HepG2 (cell line): ENCODE measurements around the gene CNOT10. TPM values are rescaled to one million over a fixed set of nuclear protein-coding genes. Genes with fewer than 3 reads are reported as not detected.

Source experiments
- ATF7 ChIP-seq, 2 experiments: fragments of 450-650 bp in 1 of 2; sonication (generic) in 1 of 2; formaldehyde crosslinking in 1 of 2; IDR thresholded peaks; 2 replicates each; pipeline versions ENCODE4 v1.4.0 to v1.6.1; 2016 to 2020; ENCODE audit warnings: antibody characterized with exemption in 1 of 2, mild to moderate bottlenecking in 1 of 2, missing genetic modification reagents in 1 of 2
- BRCA1 ChIP-seq: sonication (generic); formaldehyde crosslinking; IDR thresholded peaks from 2 replicates; pipeline ENCODE4 v1.4.0; 2020; ENCODE audit warnings: missing genetic modification reagents
- HOXD1 ChIP-seq: sonication (generic); formaldehyde crosslinking; IDR thresholded peaks from 2 replicates; pipeline ENCODE4 v1.5.0; 2020; ENCODE audit warnings: missing genetic modification reagents
- MYC ChIP-seq: sonication (generic); formaldehyde crosslinking; IDR thresholded peaks from 2 replicates; pipeline ENCODE4 v1.9.0; 2021; ENCODE audit warnings: missing genetic modification reagents, borderline replicate concordance
- MZF1 ChIP-seq: sonication (generic); formaldehyde crosslinking; IDR thresholded peaks from 2 replicates; pipeline ENCODE4 v1.8.1; 2023; ENCODE audit warnings: mild to moderate bottlenecking, missing genetic modification reagents, borderline replicate concordance
- ONECUT2 ChIP-seq: sonication (generic); formaldehyde crosslinking; IDR thresholded peaks from 2 replicates; pipeline ENCODE4 v1.4.0; 2020; ENCODE audit warnings: missing genetic modification reagents
- RBFOX2 ChIP-seq: fragments of 200-400 bp; formaldehyde crosslinking; IDR thresholded peaks from 2 replicates; pipeline ENCODE4 v1.6.1; 2017; ENCODE audit warnings: low read depth, mild to moderate bottlenecking, low read length
- REPIN1 ChIP-seq: sonication (generic); formaldehyde crosslinking; IDR thresholded peaks from 2 replicates; pipeline ENCODE4 v1.8.0; 2022; ENCODE audit warnings: missing genetic modification reagents, low read depth, mild to moderate bottlenecking, borderline replicate concordance
- SETDB1 ChIP-seq: sonication (generic); formaldehyde crosslinking; IDR thresholded peaks from 2 replicates; pipeline ENCODE4 v1.5.1; 2020; ENCODE audit warnings: missing genetic modification reagents, mild to moderate bottlenecking, borderline replicate concordance
- TBP ChIP-seq: sonication (generic); formaldehyde crosslinking; IDR thresholded peaks from 2 replicates; pipeline ENCODE4 v1.5.0; 2020; ENCODE audit warnings: missing genetic modification reagents
- TMF1 ChIP-seq: sonication (generic); formaldehyde crosslinking; IDR thresholded peaks from 2 replicates; pipeline ENCODE4 v1.8.1; 2022; ENCODE audit warnings: low read depth, missing genetic modification reagents
- ZFP37 ChIP-seq: sonication (generic); formaldehyde crosslinking; IDR thresholded peaks from 2 replicates; pipeline ENCODE4 v1.4.0; 2020; ENCODE audit warnings: missing genetic modification reagents, borderline replicate concordance
- ZNF354B ChIP-seq: sonication (generic); formaldehyde crosslinking; IDR thresholded peaks from 2 replicates; pipeline ENCODE4 v1.8.0; 2022; ENCODE audit warnings: mild to moderate bottlenecking, missing genetic modification reagents
- ZNF543 ChIP-seq: sonication (generic); formaldehyde crosslinking; IDR thresholded peaks from 2 replicates; pipeline ENCODE4 v1.4.0; 2020; ENCODE audit warnings: mild to moderate bottlenecking, missing genetic modification reagents
- ZNF550 ChIP-seq: sonication (generic); formaldehyde crosslinking; IDR thresholded peaks from 2 replicates; pipeline ENCODE4 v1.4.0; 2020; ENCODE audit warnings: mild to moderate bottlenecking, missing genetic modification reagents, borderline replicate concordance
- polyA plus RNA-seq, 8 experiments: library from polyadenylated mRNA; depleted of rRNA in 3 of 8; stranded (reverse) in 7 of 8; unstranded in 1 of 8; fragments of >200 nt; fragmentation: Illumina TruSeq in 4 of 8; extraction: Trizol in 4 of 8; gene quantifications; 2 replicates each; pipeline versions ENCODE4 v1.2.1 to v1.2.3, GENCODE V29; 2011 to 2016; ENCODE audit warnings: low read depth in 4 of 8, missing spikeins in 1 of 8, mixed read lengths in 1 of 8; ENCODE audit not compliant: insufficient read depth in 1 of 8
- total RNA-seq, 5 experiments: library from RNA; depleted of rRNA; stranded (reverse); fragments of >200 nt; fragmentation: Illumina TruSeq; extraction: Trizol; gene quantifications; 2 replicates each; pipeline ENCODE4 v1.2.3, GENCODE V29; 2016; ENCODE audit warnings: low read depth in 1 of 5
- TF ChIP-seq, protein P1 (sequence below): sonication (generic); formaldehyde crosslinking; IDR thresholded peaks from 2 replicates; pipeline ENCODE4 v1.5.0; 2020; ENCODE audit warnings: mild to moderate bottlenecking, missing genetic modification reagents, borderline replicate concordance
- TF ChIP-seq, protein P2 (sequence below): sonication (generic); formaldehyde crosslinking; IDR thresholded peaks from 2 replicates; pipeline ENCODE4 v1.8.1; 2022; ENCODE audit warnings: mild to moderate bottlenecking, missing genetic modification reagents
- TF ChIP-seq, protein P3 (sequence below): sonication (generic); formaldehyde crosslinking; IDR thresholded peaks from 2 replicates; pipeline ENCODE4 v1.5.0; 2020; ENCODE audit warnings: mild to moderate bottlenecking, missing genetic modification reagents
- TF ChIP-seq, protein P4 (sequence below): sonication (generic); formaldehyde crosslinking; IDR thresholded peaks from 2 replicates; pipeline ENCODE4 v1.8.1; 2023; ENCODE audit warnings: mild to moderate bottlenecking, missing genetic modification reagents

Gene CNOT10
- total and polyA plus RNA-seq, 2 of the 13 experiments (the other 11 are each of a cell fraction or from before 2014, with no cell fraction given) = 21.2 to 34.1 TPM

DNA sequence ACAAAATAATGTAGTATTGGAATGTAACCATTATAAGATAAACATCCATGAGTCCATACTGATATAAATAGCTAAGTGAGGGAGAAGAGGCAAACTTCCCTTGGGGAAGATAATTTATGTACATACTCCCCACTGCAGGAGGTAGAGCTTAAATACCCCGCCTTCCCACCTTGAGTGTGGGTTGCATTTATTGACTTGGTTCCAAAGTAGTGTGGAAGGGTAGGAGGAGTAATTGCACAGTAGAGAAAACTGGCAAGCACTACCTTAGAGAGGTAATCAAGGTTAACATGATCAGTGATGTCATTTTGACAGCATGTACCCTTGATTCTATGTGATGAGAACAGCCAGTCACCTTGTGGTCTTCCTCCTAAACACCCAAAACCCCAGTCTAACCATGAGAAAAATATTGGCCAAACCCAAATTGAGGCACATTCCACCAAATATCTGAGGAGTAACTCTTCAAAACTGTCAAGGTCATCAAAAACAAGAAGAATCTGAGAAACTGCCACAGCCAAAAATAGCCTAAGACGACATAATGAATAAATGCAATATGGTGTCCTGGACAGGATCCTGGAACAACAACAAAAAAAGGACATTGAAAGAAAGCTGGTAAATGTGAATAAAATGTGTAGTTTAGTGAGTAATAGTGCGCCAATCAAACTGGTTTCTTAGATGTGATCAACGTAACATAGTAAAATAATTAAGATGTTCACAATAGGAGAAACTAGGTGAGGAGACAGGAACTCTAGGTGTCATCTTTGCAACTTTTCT lies 774 bp upstream of the CNOT10 start (continued):
- TF ChIP-seq, protein P1, sequence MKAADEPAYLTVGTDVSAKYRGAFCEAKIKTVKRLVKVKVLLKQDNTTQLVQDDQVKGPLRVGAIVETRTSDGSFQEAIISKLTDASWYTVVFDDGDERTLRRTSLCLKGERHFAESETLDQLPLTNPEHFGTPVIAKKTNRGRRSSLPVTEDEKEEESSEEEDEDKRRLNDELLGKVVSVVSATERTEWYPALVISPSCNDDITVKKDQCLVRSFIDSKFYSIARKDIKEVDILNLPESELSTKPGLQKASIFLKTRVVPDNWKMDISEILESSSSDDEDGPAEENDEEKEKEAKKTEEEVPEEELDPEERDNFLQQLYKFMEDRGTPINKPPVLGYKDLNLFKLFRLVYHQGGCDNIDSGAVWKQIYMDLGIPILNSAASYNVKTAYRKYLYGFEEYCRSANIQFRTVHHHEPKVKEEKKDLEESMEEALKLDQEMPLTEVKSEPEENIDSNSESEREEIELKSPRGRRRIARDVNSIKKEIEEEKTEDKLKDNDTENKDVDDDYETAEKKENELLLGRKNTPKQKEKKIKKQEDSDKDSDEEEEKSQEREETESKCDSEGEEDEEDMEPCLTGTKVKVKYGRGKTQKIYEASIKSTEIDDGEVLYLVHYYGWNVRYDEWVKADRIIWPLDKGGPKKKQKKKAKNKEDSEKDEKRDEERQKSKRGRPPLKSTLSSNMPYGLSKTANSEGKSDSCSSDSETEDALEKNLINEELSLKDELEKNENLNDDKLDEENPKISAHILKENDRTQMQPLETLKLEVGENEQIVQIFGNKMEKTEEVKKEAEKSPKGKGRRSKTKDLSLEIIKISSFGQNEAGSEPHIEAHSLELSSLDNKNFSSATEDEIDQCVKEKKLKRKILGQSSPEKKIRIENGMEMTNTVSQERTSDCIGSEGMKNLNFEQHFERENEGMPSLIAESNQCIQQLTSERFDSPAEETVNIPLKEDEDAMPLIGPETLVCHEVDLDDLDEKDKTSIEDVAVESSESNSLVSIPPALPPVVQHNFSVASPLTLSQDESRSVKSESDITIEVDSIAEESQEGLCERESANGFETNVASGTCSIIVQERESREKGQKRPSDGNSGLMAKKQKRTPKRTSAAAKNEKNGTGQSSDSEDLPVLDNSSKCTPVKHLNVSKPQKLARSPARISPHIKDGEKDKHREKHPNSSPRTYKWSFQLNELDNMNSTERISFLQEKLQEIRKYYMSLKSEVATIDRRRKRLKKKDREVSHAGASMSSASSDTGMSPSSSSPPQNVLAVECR (CRISPR knock-in tag) = no peak
- TF ChIP-seq, protein P2, sequence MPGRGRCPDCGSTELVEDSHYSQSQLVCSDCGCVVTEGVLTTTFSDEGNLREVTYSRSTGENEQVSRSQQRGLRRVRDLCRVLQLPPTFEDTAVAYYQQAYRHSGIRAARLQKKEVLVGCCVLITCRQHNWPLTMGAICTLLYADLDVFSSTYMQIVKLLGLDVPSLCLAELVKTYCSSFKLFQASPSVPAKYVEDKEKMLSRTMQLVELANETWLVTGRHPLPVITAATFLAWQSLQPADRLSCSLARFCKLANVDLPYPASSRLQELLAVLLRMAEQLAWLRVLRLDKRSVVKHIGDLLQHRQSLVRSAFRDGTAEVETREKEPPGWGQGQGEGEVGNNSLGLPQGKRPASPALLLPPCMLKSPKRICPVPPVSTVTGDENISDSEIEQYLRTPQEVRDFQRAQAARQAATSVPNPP = peak; percentile 6; the same call in 1 of the 2 replicates
- TF ChIP-seq ZNF543 (CRISPR knock-in tag) = no peak
- no peak for TF ChIP-seq ZNF550
- TF ChIP-seq REPIN1 = no peak
- TF ChIP-seq SETDB1 = no peak
- no peak for TF ChIP-seq RBFOX2
- 0 out of 2 replicates have a peak, but pooled peaks have one; percentile 6 for TF ChIP-seq TMF1
- TF ChIP-seq MYC (CRISPR knock-in tag) = no peak
- TF ChIP-seq HOXD1 (CRISPR knock-in tag) = no peak
- no peak for TF ChIP-seq ZNF354B (CRISPR knock-in tag)
- TF ChIP-seq, protein P3, sequence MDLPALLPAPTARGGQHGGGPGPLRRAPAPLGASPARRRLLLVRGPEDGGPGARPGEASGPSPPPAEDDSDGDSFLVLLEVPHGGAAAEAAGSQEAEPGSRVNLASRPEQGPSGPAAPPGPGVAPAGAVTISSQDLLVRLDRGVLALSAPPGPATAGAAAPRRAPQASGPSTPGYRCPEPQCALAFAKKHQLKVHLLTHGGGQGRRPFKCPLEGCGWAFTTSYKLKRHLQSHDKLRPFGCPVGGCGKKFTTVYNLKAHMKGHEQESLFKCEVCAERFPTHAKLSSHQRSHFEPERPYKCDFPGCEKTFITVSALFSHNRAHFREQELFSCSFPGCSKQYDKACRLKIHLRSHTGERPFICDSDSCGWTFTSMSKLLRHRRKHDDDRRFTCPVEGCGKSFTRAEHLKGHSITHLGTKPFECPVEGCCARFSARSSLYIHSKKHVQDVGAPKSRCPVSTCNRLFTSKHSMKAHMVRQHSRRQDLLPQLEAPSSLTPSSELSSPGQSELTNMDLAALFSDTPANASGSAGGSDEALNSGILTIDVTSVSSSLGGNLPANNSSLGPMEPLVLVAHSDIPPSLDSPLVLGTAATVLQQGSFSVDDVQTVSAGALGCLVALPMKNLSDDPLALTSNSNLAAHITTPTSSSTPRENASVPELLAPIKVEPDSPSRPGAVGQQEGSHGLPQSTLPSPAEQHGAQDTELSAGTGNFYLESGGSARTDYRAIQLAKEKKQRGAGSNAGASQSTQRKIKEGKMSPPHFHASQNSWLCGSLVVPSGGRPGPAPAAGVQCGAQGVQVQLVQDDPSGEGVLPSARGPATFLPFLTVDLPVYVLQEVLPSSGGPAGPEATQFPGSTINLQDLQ (CRISPR knock-in tag) = no peak
- no peak for TF ChIP-seq BRCA1 (CRISPR knock-in tag)
- no peak for TF ChIP-seq MZF1 (CRISPR knock-in tag)
- TF ChIP-seq ZFP37 (CRISPR knock-in tag) = no peak
- TF ChIP-seq, protein P4, sequence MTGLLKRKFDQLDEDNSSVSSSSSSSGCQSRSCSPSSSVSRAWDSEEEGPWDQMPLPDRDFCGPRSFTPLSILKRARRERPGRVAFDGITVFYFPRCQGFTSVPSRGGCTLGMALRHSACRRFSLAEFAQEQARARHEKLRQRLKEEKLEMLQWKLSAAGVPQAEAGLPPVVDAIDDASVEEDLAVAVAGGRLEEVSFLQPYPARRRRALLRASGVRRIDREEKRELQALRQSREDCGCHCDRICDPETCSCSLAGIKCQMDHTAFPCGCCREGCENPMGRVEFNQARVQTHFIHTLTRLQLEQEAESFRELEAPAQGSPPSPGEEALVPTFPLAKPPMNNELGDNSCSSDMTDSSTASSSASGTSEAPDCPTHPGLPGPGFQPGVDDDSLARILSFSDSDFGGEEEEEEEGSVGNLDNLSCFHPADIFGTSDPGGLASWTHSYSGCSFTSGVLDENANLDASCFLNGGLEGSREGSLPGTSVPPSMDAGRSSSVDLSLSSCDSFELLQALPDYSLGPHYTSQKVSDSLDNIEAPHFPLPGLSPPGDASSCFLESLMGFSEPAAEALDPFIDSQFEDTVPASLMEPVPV (CRISPR knock-in tag) = no peak
- TF ChIP-seq ONECUT2 (CRISPR knock-in tag) = no peak
- no peak for TF ChIP-seq TBP (CRISPR knock-in tag)
- TF ChIP-seq ATF7 (IDR thresholded peaks at IDR 0.05) = 0 out of 2 replicates have a peak, but pooled peaks have one; percentile 2
- TF ChIP-seq ATF7 (CRISPR knock-in tag; IDR thresholded peaks at IDR 0.05) = no peak
